HS-27A (cell line): ENCODE results near the gene APOBEC3F.
"Not testable (repeated sequence)": the region's sequence is repeated elsewhere in the genome, so short reads cannot be mapped to it uniquely, and the experiment has no call there.

Experiments used
- DNase-seq: peaks from one replicate; pipeline ENCODE4 v3.0.0-alpha.2; 2012; ENCODE audit warnings: low read depth, missing footprints

Gene APOBEC3F

GRCh38 chr22:39073981-39074380 is 33.3 kb downstream of the APOBEC3F start:
- DNase-seq, result no peak

DNA sequence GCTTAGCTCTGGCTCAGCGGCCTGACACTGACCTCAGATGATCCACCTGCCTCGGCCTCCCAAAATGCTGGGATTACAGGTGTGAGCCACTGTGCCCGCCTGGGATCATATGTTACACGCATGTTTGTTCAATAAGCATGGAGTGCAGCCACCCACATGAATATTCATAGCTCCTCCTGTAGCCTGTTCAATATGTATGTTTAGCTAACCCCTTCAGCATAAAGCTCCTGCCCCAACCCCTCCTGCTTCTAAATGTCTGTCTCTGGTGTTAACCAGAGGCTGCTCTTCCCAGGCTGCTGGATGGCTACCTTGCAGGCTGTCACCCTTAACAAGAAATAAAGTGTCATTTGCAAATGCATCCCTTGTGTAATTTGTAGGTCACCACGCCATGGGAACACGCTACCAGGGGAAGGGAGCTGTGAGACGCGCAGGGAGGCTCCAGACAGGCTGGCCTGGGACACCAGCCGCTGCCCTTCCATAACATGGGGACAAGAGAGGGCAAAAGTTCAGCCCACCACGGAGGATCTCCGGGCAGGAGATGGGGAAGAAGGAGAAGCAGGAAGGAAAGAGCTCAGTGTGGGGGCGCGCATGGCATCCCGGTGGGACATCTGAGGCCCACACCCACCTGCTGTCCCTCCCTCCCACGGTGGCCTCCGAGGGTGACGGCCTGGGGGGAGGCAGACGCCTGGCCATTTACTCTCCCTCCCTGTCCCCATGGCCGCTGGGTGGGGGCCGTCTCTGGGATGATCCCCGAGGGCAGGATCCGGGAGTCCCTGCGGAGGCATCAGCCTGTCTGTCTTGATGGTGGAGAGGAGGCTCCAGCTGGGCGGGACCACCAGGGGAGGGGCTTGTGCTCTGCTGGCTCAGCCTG is 35.7 kb downstream of the APOBEC3F start:
- DNase-seq, result not testable (repeated sequence)

DNA sequence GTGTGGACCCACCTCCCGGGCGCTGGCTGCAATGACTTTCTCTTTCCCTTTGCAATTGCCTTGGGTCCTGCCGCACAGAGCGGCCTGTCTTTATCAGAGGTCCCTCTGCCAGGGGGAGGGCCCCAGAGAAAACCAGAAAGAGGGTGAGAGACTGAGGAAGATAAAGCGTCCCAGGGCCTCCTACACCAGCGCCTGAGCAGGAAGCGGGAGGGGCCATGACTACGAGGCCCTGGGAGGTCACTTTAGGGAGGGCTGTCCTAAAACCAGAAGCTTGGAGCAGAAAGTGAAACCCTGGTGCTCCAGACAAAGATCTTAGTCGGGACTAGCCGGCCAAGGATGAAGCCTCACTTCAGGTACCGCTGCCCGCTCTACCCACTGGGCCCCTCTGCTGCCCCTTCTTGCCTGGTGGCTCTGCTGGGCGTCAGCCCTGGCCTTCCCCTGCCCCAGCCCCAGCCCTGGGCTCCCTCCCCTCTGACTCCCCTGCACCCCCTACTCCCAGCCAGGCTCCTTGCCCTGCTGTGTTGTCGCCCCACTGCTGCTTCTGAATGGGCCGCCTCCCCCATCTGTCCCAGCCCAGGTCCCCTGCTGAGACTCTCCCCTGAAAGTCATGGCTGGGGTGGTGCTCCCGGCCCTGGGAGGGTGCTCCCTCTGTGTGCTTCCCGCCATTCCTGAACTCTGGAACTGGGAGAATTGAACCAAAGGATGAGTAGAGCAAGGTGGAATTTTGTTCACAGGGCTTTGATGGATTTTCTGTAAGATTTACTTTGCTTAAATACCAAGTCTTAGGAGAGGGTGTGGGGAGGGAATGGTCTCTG is 36.6 kb downstream of the APOBEC3F start, which contains the start of gene APOBEC3G:
Gene APOBEC3G (plus strand): TSS at position 250 of the 815 bp plus-strand sequence. CDS start 87 bp downstream, at position 337.
- DNase-seq, result not testable (repeated sequence)

GRCh38 chr22:39077912-39078311 is 37.2 kb downstream of the APOBEC3F start:
- not testable (repeated sequence) for DNase-seq

DNA sequence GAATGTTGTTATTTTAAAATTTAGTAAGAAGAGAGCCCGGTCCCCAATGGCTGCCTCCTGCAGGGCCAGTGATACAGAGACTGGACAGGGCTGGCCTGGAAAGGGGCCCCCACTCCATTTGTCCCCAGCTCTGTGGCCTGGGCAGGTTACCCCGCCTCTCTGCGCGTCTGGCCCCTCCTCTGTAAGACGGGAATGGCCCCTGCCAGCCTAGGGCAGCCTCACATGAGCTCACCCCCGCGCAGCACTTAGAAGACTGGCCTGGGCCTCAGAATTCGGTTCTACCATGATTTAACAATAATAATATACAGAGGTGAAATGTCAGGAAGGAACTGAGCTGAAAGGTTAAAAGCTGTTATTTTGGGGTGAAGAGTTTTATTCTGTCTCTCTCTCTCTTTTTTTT is 37.7 kb downstream of the APOBEC3F start:
- no peak for DNase-seq

- not testable (repeated sequence) for DNase-seq
These were observed 38.5 kb downstream of the APOBEC3F start for GRCh38 chr22:39079054-39079637.

GRCh38 chr22:39080052-39080762 is 39.5 kb downstream of the APOBEC3F start:
- DNase-seq, result no peak

GRCh38 chr22:39081016-39081415 is 40.4 kb downstream of the APOBEC3F start:
- DNase-seq, result no peak

DNA sequence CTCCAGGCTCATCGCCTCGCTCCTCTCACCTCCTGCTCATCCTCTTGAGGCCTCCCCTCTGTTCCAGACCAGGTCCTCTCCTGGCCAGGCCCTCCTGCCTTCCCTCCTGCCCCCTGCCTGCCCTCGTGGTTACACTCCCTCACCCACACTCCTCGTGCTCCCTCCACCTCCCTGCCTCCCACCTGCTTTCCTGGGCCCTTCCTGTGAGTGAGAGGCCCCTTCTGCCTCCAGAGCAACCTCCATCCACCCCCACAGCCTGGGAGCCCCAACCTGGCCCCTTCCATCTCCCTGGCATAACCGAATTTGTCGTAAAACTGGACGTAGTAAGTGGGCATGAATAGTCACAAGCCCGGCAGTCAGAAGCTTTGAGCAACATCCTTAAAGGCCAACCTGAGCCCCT is 40.9 kb downstream of the APOBEC3F start:
- DNase-seq, result no peak

- no peak for DNase-seq
These were observed 42.8 kb downstream of the APOBEC3F start for GRCh38 chr22:39083212-39084165.

DNA sequence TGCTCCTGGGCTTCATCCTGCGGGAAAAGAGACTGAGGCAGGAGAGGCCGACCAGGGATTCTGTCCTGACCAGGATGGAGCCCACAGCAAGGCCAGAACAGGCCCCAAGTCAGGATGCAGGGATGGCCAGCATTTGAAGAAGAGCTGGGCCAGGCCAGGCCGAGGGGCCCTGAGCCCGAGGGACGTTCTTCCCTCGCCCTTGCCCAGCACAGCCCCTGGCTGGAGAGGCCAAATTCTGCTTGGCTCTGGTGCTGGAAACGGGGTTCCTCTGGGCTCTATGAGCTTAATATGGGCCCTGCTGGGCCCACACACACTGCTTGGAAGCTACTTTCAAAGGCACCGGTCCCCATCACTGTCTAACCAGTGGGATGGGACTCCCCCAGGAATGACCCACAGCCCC is 44.0 kb downstream of the APOBEC3F start:
- DNase-seq, result no peak

- no peak for DNase-seq
These were observed 46.4 kb downstream of the APOBEC3F start for GRCh38 chr22:39087098-39087497.

- DNase-seq, result no peak
These were observed 47.4 kb downstream of the APOBEC3F start for GRCh38 chr22:39087881-39088684.

DNA sequence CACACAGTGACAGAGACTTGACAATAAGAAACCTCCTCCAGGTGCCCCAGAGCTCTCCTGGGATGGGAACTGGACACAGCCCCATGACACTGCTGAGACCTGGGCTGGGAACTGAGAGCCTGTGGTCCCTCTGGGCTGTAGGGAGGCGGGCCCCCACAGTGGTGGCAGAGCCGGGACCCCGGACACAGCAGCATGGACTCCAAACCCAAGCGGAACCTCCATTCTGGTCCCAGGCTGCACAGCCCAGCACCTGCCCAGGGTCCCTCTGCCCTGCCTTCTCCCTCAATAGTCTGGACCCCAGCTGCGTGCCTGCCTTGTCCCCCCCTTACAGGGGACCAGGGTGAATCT is 48.0 kb downstream of the APOBEC3F start:
- no peak for DNase-seq

GRCh38 chr22:39089928-39090327 is 49.3 kb downstream of the APOBEC3F start:
- no peak for DNase-seq

DNA sequence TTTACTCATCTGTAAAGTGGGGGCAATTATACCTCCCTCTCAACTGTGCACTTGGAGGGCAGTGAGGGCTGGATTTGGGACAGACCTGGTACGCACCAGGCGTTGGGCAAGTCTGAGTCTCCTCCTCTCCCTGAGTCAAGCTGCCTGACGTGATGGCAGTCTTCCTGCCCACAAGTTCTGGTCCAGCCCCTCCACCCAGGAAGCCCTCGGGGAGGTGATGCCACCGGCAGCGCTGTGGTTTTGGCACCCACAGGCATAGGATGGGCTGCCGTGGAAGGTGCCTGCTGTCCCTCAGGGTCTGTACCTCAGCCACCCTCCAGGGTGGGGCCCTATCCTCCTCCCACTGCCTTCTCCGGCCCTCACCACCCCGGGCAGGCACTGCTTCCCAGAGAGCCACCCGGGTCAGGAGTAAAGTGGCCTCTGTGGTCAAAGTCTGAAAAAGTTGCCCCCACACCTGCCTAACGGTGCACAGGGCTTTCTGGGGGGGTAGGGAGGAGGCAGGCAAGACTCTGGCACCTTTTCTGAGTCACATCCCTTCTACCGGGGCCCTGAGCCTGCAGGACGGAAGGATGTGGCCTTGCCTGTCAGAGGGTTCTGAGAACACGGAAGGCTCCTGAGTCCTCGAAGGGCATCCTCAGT is 49.9 kb downstream of the APOBEC3F start:
- no peak for DNase-seq

DNA sequence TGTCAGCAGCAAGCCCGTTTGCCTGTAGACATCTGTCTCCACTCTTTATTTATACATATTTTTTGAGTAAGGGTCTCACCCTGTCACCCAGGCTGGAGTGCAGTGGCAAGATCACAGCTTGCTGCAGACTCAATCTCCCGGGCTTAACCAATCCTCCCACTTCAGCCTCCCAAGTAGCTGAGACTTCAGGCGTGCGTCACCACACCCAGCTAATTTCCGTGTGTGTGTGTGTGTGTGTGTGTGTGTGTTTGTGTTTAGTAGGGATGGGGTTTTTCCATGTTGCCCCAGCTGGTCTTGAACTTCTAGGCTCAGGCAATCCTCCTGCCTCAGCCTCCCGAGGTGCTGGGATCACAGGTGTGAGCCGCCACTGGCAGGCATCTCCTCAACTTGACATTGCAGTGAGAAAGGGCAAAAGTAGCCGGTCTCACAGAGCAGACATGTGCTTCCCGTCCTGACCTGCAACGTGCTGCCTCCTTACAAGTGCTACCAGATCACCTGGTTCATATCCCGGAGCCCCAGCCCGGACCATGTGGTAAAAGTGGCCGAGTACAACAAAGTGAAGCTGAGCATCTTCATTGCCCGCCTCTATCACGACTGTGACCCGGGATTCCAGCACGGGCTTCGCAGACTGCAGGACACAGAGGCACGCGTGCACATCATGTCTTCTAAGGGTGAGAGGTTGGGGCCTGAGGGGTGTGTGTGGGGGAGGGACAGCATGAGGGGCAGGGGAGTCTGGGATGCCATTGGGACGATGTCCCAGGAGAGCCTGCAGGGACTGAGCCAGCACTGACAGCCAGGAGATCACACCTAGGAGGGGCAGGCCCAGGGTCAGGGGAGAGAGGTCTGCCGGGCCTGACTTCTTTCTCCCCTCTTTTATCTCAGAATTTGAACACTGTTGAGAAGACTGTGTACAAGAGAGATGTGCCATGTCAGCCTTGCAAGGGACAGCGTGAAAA is 50.7 kb downstream of the APOBEC3F start:
- DNase-seq, result no peak
